Right atrium auricular region (tissue), 2 donors: Measurements from ENCODE around the gene CACNA1H. TPM values are rescaled to one million over a fixed set of nuclear protein-coding genes. Genes with fewer than 3 reads are reported as not detected.
A peak's percentile ranks its signal among the peaks of the same experiment; 100 is the strongest.

ENCODE experiments used
- DNase-seq: peaks from one replicate; pipeline ENCODE4 v3.0.0-alpha.2; 2019; ENCODE audit warnings: low spot score
- H3K27ac ChIP-seq, 2 donors: fragments of 200-600 bp; sonication (generic); 1 replicate in 1 of 2; 2 replicates in 1 of 2; pipeline ENCODE4 v1.5.1; 2016 to 2019
- H3K27me3 ChIP-seq, 2 donors: fragments of 200-600 bp; sonication (generic); one replicate each; pipeline versions ENCODE4 v1.5.1 to v1.6.0; 2017 to 2019
- H3K36me3 ChIP-seq: fragments of 200-600 bp; sonication (generic); one replicate; pipeline ENCODE4 v1.5.1; 2016
- H3K4me1 ChIP-seq, 2 donors: fragments of 200-600 bp; sonication (generic); one replicate each; pipeline versions ENCODE4 v1.5.1 to v1.6.0; 2017 to 2019
- H3K4me3 ChIP-seq, 2 donors: fragments of 200-600 bp; sonication (generic); 1 replicate in 1 of 2; 2 replicates in 1 of 2; pipeline ENCODE4 v1.5.1; 2017 to 2019; ENCODE audit warnings: mild to moderate bottlenecking in 1 of 2, moderate library complexity in 1 of 2
- H3K9me3 ChIP-seq, 2 donors: fragments of 200-600 bp; sonication (generic); one replicate each; pipeline ENCODE4 v1.5.1; 2019
- CTCF ChIP-seq, 2 donors: fragments of 200-600 bp; sonication (generic); IDR thresholded peaks; one replicate each; pipeline ENCODE4 v1.5.1; 2019; ENCODE audit warnings: antibody characterized with exemption in 2 of 2
- total RNA-seq, 2 donors: library from RNA; depleted of rRNA; stranded (reverse); fragments of >200 nt; gene quantifications; one replicate each; pipeline ENCODE4 v1.1.0, GENCODE V29; 2016

The CACNA1H gene
- total RNA-seq = 1 to 10 TPM; 7.0 to 9.4 TPM

GRCh38 chr16:1152651-1153259, at the start of gene CACNA1H:
Gene CACNA1H (plus strand): TSS chr16:1153106. CDS start chr16:1153738, 632 bp downstream.
- peak within 1 kb of the TSS; percentile 26 to 40 for H3K27ac ChIP-seq
- H3K4me3 ChIP-seq = peak within 1 kb of the TSS; percentile 57
- peak; percentile 43 to 54 for TF ChIP-seq CTCF (IDR thresholded peaks at IDR 0.05)
- no peaks in the 10 kb centered on the region for H3K9me3 ChIP-seq
- peaks cover 0 to 16% of the 10 kb centered on the region in 2 donors for H3K27me3 ChIP-seq
- H3K4me1 ChIP-seq = peaks cover 0 to 15% of the 10 kb centered on the region in 2 donors
- no peak for DNase-seq
- H3K36me3 ChIP-seq = no peaks in the 10 kb centered on the region

GRCh38 chr16:1103636-1103980, 49.3 kb upstream of the CACNA1H start:
- Histone ChIP-seq H3K4me3 (no peak overlapping the region), H3K36me3 (no peaks in the 10 kb centered on the region), H3K27me3 (peaks cover 3 to 7% of the 10 kb centered on the region in 2 donors), H3K4me1 (peaks cover 0 to 14% of the 10 kb centered on the region in 2 donors), H3K27ac (no peak overlapping the region), H3K9me3 (no peaks in the 10 kb centered on the region)
- no peak for TF ChIP-seq CTCF (IDR thresholded peaks at IDR 0.05)
- no peak for DNase-seq

GRCh38 chr16:1105888-1106620, 46.9 kb upstream of the CACNA1H start:
- peaks cover 3 to 7% of the 10 kb centered on the region in 2 donors for H3K27me3 ChIP-seq
- H3K27ac ChIP-seq = no peak overlapping the region
- peak; percentile 63 to 91 for TF ChIP-seq CTCF (IDR thresholded peaks at IDR 0.05)
- peaks cover 0 to 8% of the 10 kb centered on the region in 2 donors for H3K4me1 ChIP-seq
- H3K36me3 ChIP-seq = no peaks in the 10 kb centered on the region
- DNase-seq = no peak
- no peaks in the 10 kb centered on the region for H3K9me3 ChIP-seq
- H3K4me3 ChIP-seq = no peak overlapping the region

GRCh38 chr16:1106659-1107058, 46.2 kb upstream of the CACNA1H start:
- no peak for DNase-seq
- H3K27me3 ChIP-seq = peaks cover 3 to 7% of the 10 kb centered on the region in 2 donors
- no peak overlapping the region for H3K4me3 ChIP-seq
- no peak overlapping the region for H3K27ac ChIP-seq
- peaks cover 0 to 8% of the 10 kb centered on the region in 2 donors for H3K4me1 ChIP-seq
- peak in 1 of 2 donors; percentile 30 for TF ChIP-seq CTCF (IDR thresholded peaks at IDR 0.05)
- H3K36me3 ChIP-seq = no peaks in the 10 kb centered on the region
- H3K9me3 ChIP-seq = no peaks in the 10 kb centered on the region

- Histone ChIP-seq H3K4me3 (no peak overlapping the region), H3K9me3 (no peaks in the 10 kb centered on the region), H3K36me3 (no peaks in the 10 kb centered on the region), H3K27me3 (peaks cover 3 to 7% of the 10 kb centered on the region in 2 donors), H3K27ac (no peak overlapping the region), H3K4me1 (peaks cover 0 to 8% of the 10 kb centered on the region in 2 donors)
- no peak for TF ChIP-seq CTCF (IDR thresholded peaks at IDR 0.05)
- DNase-seq = no peak
These were observed 45.8 kb upstream of the CACNA1H start for GRCh38 chr16:1107141-1107540.
